DMS79 (cell line): Measurements from ENCODE around the gene MED12L.

Experiments used
- DNase-seq: peaks from one replicate; lab custom pipeline; 2025; lab: John Stamatoyannopoulos, UW

The MED12L gene

GRCh38 chr3:151415289-151415688 is 329.8 kb downstream of the MED12L start:
- DNase-seq: no peak

DNA sequence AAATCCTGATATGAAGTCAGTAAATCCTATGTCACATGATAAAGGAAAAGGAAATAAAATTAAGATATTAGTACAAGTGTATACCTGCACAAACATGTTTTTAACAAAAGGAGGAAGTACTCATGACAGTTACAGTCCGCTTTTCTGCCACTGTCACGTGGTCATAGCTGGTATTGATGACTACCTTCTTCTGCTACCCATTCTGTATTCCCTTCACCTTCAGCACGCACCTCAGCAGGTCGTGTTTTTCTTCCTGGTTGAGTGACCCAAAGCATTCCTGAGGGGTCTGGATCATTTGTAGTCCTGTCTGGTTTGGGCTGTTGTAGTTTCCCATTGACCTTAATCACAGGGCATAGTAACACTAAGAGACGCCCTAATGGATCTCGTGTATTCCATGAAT is 334.3 kb downstream of the MED12L start:
- DNase-seq: no peak

GRCh38 chr3:151421938-151422337 is 336.5 kb downstream of the MED12L start:
- DNase-seq: no peak

- DNase-seq: no peak
Measured at GRCh38 chr3:151423091-151423490, 337.6 kb downstream of the MED12L start.

- DNase-seq: no peak
Measured at GRCh38 chr3:151425627-151426340, 340.3 kb downstream of the MED12L start.

GRCh38 chr3:151426341-151426657 is 340.8 kb downstream of the MED12L start:
- DNase-seq: no peak

DNA sequence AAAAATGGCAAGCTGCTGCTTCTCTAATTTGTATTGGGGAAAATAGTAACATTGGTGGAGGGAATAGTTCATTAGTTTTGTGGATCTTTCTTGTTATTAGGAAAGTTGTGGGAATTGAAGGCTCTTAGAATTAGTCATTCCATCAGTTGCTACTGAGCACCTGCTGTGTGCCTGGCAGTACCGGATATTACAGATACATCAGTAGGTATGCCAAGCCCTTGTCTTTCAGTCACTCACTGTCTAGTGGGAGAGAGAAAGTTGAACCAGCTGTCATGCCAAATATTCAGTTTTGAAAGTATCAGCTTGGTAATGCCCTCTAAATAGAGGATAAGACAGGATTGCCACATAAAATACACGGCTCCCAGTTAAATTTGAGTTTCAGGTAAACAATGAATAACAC is 342.9 kb downstream of the MED12L start:
- no peak for DNase-seq

- no peak for DNase-seq
Measured at GRCh38 chr3:151430821-151431484, 345.5 kb downstream of the MED12L start.

- DNase-seq: no peak
Measured at GRCh38 chr3:151431940-151432339, 346.5 kb downstream of the MED12L start.

GRCh38 chr3:151432616-151433372 is 347.3 kb downstream of the MED12L start:
- no peak for DNase-seq

- DNase-seq: no peak
Measured at GRCh38 chr3:151434151-151434890, 348.9 kb downstream of the MED12L start.

DNA sequence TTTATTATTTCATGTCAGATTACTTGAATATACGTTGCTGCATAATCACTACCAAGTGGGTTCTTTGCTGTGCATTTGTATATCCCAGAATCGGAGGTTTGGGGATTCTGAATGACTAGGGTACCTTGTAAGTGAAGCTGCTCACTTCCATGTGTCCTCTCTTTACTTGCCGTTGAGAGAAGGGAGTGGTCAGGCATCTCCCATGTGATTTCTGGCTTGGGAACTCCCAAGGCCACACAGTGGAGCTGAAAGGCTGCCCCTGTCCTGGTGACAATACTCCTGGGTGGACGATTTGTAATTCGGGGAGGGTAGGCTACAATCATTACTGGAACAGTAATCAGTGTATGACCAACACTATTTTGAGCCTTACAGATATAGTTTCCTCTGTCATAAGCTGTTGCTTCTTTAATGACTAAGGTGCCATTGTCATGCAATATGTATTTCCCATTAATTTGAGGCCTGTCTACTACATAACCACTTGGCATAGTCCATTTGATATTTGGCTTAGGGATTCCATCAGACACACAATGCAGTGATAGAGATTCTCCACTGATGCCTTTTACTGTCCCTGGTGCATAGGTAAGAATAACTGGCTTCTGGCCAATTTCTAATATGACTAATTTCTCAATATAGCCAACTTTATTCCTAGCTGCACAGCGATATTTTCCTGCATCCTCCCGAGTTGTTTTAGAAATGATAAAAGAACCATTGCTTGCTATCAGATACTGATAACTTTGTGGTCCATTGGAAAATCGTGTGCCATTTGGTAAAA is 351.4 kb downstream of the MED12L start:
- DNase-seq: no peak

DNA sequence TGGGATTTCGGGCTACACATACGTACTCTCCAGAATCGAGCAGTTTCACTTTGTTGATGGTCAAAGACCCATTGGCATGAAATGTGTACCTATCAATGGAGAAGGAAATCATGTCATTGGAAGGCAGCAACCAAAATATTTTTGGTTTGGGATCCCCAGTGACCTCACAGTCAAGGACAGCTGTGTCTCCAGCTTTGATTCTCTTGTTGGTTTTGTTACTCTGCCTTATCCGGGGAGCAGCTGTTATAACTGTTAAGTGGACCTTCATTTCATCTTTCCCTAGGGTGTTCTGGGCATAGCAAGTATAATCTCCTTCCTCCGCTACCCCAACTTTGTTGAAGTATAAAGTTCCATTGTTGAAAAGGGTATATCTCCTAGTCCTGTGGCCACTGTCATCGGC is 352.4 kb downstream of the MED12L start:
- DNase-seq: no peak

DNA sequence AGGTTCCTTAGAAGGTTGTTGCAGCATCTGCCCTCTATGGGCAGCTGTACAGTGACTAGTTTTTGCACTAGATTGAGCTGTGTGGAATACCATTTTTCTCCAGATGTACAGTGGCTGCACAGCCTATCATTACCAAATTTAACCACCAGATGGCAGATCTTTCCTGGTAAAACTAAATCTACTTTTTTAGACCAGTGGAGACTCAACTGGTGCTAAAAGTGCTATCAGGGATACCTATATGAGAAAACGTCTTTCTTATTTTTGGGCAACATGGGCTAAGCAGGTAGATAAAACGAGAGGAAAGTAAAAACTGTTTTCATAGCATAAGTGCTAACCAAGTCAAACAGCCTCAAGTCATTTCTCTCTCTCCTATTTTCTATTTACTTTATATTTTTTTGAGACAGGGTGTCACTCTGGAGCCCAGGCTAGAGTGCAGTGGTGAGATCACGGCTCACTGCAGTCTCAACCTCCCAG is 354.2 kb downstream of the MED12L start:
- no peak for DNase-seq

GRCh38 chr3:151440940-151441339 is 355.5 kb downstream of the MED12L start:
- DNase-seq: no peak

- no peak for DNase-seq
Measured at GRCh38 chr3:151443583-151443982, 358.1 kb downstream of the MED12L start.

DNA sequence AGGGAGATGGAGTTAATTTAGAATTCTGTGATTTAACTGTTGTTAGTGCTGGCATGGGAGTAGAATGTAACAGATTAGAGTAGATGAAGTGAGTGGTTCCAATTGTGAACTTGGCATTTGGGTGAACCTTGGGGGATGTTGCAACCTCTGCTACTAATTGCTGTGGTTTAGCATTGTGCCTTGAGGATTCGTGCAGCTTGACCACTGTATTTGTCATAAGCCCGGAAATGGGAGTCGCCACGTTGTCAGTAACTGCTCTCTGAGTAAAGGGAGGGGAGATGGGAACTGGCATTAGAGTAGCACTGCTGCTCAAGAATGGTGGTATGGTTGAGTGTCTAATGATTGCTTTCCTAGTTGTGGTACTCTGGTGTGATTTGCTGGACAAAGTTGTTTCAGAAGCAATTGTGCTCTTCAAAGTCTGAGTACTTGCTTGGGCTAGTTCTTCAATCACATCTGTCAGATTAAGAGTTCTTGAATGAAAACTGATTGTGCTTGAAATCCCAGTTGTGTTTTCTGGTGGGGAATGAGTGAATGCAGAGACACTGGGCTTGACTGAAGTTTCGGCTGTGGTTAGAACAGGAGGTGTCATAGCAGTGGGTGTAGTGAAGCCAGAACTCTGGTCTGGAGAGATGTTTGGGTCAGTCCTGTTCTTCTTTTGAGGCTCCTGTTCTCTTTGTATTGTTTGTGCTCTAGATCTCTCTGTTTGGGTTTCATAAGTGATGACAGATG is 360.0 kb downstream of the MED12L start:
- no peak for DNase-seq

- DNase-seq: no peak
Measured at GRCh38 chr3:151446002-151446340, 360.5 kb downstream of the MED12L start.

GRCh38 chr3:151452368-151452767 is 366.9 kb downstream of the MED12L start:
- no peak for DNase-seq

GRCh38 chr3:151452841-151453240 is 367.4 kb downstream of the MED12L start:
- no peak for DNase-seq

- no peak for DNase-seq
Measured at GRCh38 chr3:151456065-151456464, 370.6 kb downstream of the MED12L start.
